ENCODE data around the gene ASXL1. TPM values are rescaled to one million over a fixed set of nuclear protein-coding genes. Genes with fewer than 3 reads are reported as not detected.

Gene ASXL1
- polyA plus RNA-seq, 12 donors, result 30.9 to 63.5 (median 37.7) TPM; not detected in 1

Other genes starting within 250 kb of the ASXL1 start
- 10 to 100 TPM in 11 of 12 donors, not detected in 1; 37.7 to 58.7 (median 44.8) TPM for gene TM9SF4, start 248.6 kb upstream of the ASXL1 start, polyA plus RNA-seq (ENCODE audit: insufficient read length in 12 of 12)
- 10 to 100 TPM in 11 of 12 donors, not detected in 1; 10.0 to 37.1 (median 13.4) TPM for gene PLAGL2, start 150.6 kb upstream of the ASXL1 start, polyA plus RNA-seq (ENCODE audit: insufficient read length in 12 of 12)
- gene POFUT1, start 150.5 kb upstream of the ASXL1 start, polyA plus RNA-seq (ENCODE audit: insufficient read length in 12 of 12), result 10 to 100 TPM in 11 of 12 donors, not detected in 1; 27.3 to 37.7 (median 30.9) TPM
- gene KIF3B, start 80.7 kb upstream of the ASXL1 start, polyA plus RNA-seq (ENCODE audit: insufficient read length in 12 of 12), result 10 to 100 TPM in 11 of 12 donors, not detected in 1; 11.3 to 19.4 (median 14.0) TPM
- 10 to 100 TPM in 11 of 12 donors, not detected in 1; 11.4 to 25.8 (median 15.8) TPM for gene NOL4L, start 227.0 kb downstream of the ASXL1 start, polyA plus RNA-seq (ENCODE audit: insufficient read length in 12 of 12)

Measured in muscle of arm (tissue), 12 donors.